ENCODE data around the gene ATP1A4. TPM values are rescaled to one million over a fixed set of nuclear protein-coding genes. Genes with fewer than 3 reads are reported as not detected.

The ATP1A4 gene
- total RNA-seq, 1 experiment from 2014 or later, result not detected

DNA sequence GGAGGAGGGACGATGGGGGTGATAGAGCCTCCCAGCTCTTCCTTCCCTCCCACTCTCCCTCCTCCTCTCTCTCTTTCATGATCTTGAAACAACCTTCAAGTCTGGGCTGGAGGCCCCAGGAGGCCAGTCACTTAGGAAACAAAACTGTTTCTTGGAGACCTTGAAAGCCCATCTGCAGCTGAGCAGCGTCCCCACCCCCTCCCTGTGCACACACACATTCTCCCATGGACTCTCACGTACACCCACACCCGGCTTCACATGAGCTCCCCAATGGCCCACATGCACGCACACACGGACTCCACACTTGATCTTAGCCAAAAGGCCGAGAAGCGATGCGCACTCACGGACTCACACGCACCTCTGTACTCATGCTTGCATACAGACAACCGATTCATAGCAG is 39.0 kb upstream of the ATP1A4 start:
- H3K27me3 ChIP-seq (ENCODE audit: control insufficient read depth, insufficient read depth, low read length), result no peaks in the 10 kb centered on the region
- no peak overlapping the region for H3K27ac ChIP-seq (ENCODE audit: low read length)
- TF ChIP-seq, protein P1, sequence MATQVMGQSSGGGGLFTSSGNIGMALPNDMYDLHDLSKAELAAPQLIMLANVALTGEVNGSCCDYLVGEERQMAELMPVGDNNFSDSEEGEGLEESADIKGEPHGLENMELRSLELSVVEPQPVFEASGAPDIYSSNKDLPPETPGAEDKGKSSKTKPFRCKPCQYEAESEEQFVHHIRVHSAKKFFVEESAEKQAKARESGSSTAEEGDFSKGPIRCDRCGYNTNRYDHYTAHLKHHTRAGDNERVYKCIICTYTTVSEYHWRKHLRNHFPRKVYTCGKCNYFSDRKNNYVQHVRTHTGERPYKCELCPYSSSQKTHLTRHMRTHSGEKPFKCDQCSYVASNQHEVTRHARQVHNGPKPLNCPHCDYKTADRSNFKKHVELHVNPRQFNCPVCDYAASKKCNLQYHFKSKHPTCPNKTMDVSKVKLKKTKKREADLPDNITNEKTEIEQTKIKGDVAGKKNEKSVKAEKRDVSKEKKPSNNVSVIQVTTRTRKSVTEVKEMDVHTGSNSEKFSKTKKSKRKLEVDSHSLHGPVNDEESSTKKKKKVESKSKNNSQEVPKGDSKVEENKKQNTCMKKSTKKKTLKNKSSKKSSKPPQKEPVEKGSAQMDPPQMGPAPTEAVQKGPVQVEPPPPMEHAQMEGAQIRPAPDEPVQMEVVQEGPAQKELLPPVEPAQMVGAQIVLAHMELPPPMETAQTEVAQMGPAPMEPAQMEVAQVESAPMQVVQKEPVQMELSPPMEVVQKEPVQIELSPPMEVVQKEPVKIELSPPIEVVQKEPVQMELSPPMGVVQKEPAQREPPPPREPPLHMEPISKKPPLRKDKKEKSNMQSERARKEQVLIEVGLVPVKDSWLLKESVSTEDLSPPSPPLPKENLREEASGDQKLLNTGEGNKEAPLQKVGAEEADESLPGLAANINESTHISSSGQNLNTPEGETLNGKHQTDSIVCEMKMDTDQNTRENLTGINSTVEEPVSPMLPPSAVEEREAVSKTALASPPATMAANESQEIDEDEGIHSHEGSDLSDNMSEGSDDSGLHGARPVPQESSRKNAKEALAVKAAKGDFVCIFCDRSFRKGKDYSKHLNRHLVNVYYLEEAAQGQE (IDR thresholded peaks at IDR 0.05; ENCODE audit: insufficient read depth in 1 of 2, low read depth in 2 of 2, low read length in 1 of 2), result no peak
- TF ChIP-seq, protein P2, sequence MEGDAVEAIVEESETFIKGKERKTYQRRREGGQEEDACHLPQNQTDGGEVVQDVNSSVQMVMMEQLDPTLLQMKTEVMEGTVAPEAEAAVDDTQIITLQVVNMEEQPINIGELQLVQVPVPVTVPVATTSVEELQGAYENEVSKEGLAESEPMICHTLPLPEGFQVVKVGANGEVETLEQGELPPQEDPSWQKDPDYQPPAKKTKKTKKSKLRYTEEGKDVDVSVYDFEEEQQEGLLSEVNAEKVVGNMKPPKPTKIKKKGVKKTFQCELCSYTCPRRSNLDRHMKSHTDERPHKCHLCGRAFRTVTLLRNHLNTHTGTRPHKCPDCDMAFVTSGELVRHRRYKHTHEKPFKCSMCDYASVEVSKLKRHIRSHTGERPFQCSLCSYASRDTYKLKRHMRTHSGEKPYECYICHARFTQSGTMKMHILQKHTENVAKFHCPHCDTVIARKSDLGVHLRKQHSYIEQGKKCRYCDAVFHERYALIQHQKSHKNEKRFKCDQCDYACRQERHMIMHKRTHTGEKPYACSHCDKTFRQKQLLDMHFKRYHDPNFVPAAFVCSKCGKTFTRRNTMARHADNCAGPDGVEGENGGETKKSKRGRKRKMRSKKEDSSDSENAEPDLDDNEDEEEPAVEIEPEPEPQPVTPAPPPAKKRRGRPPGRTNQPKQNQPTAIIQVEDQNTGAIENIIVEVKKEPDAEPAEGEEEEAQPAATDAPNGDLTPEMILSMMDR (IDR thresholded peaks at IDR 0.05), result no peak
- no peak for TF ChIP-seq POLR2AphosphoS5 (IDR thresholded peaks at IDR 0.05; ENCODE audit: low read depth, low read length)
- TF ChIP-seq SIN3A (IDR thresholded peaks at IDR 0.05; ENCODE audit: borderline replicate concordance, insufficient read depth, low read depth, low read length), result no peak
- TF ChIP-seq TCF7L2 (IDR thresholded peaks at IDR 0.05; ENCODE audit: low read depth, low read length), result no peak
- ATAC-seq, result no peak
- in situ Hi-C loops (cut with HindIII; ENCODE audit: low pct_unique_long_range_greater_than_20kb, low sequenced_read_pairs) (no loop called here), intact Hi-C loops (cut with micrococcal nuclease; ENCODE audit: unreplicated experiment) (no loop called here)
- BruUV-seq (replicated peaks), result no TSS peak
- H3K9me3 ChIP-seq (ENCODE audit: control insufficient read depth, insufficient read depth, low read depth, low read length), result no peaks in the 10 kb centered on the region
- POLR2A ChIA-PET, result no interaction called here
- H3K36me3 ChIP-seq (ENCODE audit: control insufficient read depth, insufficient read depth, low read length), result no peaks in the 10 kb centered on the region
- no peak for DNase-seq (ENCODE audit: low read depth, low spot score)
- no peak overlapping the region for H3K4me3 ChIP-seq (ENCODE audit: low read depth in 2 of 2, low read length in 2 of 2)
- CTCF ChIA-PET, result no interaction called here
- no peaks in the 10 kb centered on the region; the same call in 1 of the 2 replicates for H3K4me1 ChIP-seq (ENCODE audit: control insufficient read depth, insufficient read depth, low read length)

DNA sequence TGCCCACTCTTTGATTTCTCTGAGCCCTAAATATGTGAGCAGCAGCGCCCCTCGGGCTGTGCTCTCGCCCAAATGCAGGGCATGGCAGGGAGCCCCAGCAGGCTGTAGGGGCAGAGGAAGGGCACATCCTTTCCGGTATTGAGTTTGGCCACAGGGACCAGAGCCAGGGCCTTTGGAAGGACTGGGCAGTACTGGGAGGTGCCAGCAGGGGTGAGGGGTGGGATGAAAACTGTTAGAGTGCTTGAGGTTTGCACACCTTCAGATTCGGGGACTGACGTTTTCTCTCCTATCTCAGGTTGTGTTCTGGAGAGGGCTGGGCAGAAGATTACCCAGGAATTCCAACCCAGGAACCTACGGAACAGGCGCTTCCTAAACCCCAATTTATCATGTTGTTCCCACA is 38.0 kb upstream of the ATP1A4 start:
- H3K36me3 ChIP-seq (ENCODE audit: control insufficient read depth, insufficient read depth, low read length), result no peaks in the 10 kb centered on the region
- intact Hi-C loops (cut with micrococcal nuclease; ENCODE audit: unreplicated experiment) (no loop called here), in situ Hi-C loops (cut with HindIII; ENCODE audit: low pct_unique_long_range_greater_than_20kb, low sequenced_read_pairs) (no loop called here)
- no peak overlapping the region for H3K27ac ChIP-seq (ENCODE audit: low read length)
- no peak overlapping the region for H3K4me3 ChIP-seq (ENCODE audit: low read depth in 2 of 2, low read length in 2 of 2)
- CTCF ChIA-PET, result no interaction called here
- no peaks in the 10 kb centered on the region for H3K27me3 ChIP-seq (ENCODE audit: control insufficient read depth, insufficient read depth, low read length)
- POLR2A ChIA-PET, result no interaction called here
- DNase-seq (ENCODE audit: low read depth, low spot score), result no peak
- TF ChIP-seq, protein P2 (IDR thresholded peaks at IDR 0.05), result no peak
- no peak for TF ChIP-seq POLR2AphosphoS5 (IDR thresholded peaks at IDR 0.05; ENCODE audit: low read depth, low read length)
- TF ChIP-seq, protein P1 (IDR thresholded peaks at IDR 0.05; ENCODE audit: insufficient read depth in 1 of 2, low read depth in 2 of 2, low read length in 1 of 2), result no peak
- no peak for TF ChIP-seq TCF7L2 (IDR thresholded peaks at IDR 0.05; ENCODE audit: low read depth, low read length)
- no peak for TF ChIP-seq SIN3A (IDR thresholded peaks at IDR 0.05; ENCODE audit: borderline replicate concordance, insufficient read depth, low read depth, low read length)
- H3K9me3 ChIP-seq (ENCODE audit: control insufficient read depth, insufficient read depth, low read depth, low read length), result no peaks in the 10 kb centered on the region
- ATAC-seq, result no peak
- H3K4me1 ChIP-seq (ENCODE audit: control insufficient read depth, insufficient read depth, low read length), result no peaks in the 10 kb centered on the region; the same call in 1 of the 2 replicates
- BruUV-seq (replicated peaks), result no TSS peak

Measured in Panc1 (cell line).